GM13976 (cell line): ENCODE data around the gene RNF150.

ENCODE experiments used
- DNase-seq: peaks from one replicate; pipeline ENCODE4 v3.0.0; 2012; ENCODE audit warnings: low spot score
- CTCF ChIP-seq: IDR thresholded peaks from 2 replicates; pipeline ENCODE4 v1.5.1; 2012; ENCODE audit warnings: borderline replicate concordance, mild to moderate bottlenecking; ENCODE audit not compliant: insufficient read depth; ENCODE audit errors: extremely low read depth, missing control alignments, control extremely low read depth
- in situ Hi-C: fragments of 300-500 bp; cut with MboI; formaldehyde crosslinking; loops from one replicate; pipeline ENCODE4 v1.12.0; 2022; ENCODE audit warnings: low sequenced_read_pairs, mixed read lengths, inconsistent platforms; ENCODE audit not compliant: unreplicated experiment

Gene RNF150

GRCh38 chr4:141079393-141079930, 53.8 kb downstream of the RNF150 start:
- DNase-seq = no peak
- in situ Hi-C loops = no loop called here
- TF ChIP-seq CTCF = no peak

- no peak for DNase-seq
- in situ Hi-C loops = no loop called here
- no peak for TF ChIP-seq CTCF
Measured at GRCh38 chr4:141078871-141079270, 54.4 kb downstream of the RNF150 start.

GRCh38 chr4:141077611-141078225, 55.6 kb downstream of the RNF150 start:
- in situ Hi-C loops = no loop called here
- no peak for DNase-seq

GRCh38 chr4:141075553-141075952, 57.7 kb downstream of the RNF150 start:
- in situ Hi-C loops = no loop called here

More at GRCh38 chr4:141077611-141078225, 55.6 kb downstream of the RNF150 start:
- TF ChIP-seq CTCF = no peak

GRCh38 chr4:141074098-141074878, 59.0 kb downstream of the RNF150 start:
- in situ Hi-C loops = no loop called here
- TF ChIP-seq CTCF = no peak
- DNase-seq = no peak

More at GRCh38 chr4:141075553-141075952, 57.7 kb downstream of the RNF150 start:
- DNase-seq = no peak
- TF ChIP-seq CTCF = no peak

GRCh38 chr4:141066690-141067089, 66.6 kb downstream of the RNF150 start:
- no peak for DNase-seq
- TF ChIP-seq CTCF = no peak

More at GRCh38 chr4:141066690-141067089, 66.6 kb downstream of the RNF150 start:
- in situ Hi-C loops = no loop called here
